HEK293 (cell line): ENCODE results near the gene PIWIL1.

ENCODE experiments used
- CTCF ChIA-PET: fragments of 350-600 bp; formaldehyde crosslinking; extraction: SDS; loops from one replicate; lab custom pipeline; 2021; ENCODE audit warnings: antibody characterized with exemption; lab: Yijun Ruan, JAX
- POLR2A ChIA-PET: fragments of 300-600 bp; formaldehyde crosslinking; extraction: SDS; loops from one replicate; lab custom pipeline; 2020; ENCODE audit warnings: antibody characterized with exemption, inconsistent platforms; lab: Yijun Ruan, JAX
- H3K27ac ChIP-seq: fragments of 200-500 bp; sonication (Bioruptor generic); 2 replicates; pipeline ENCODE4 v1.5.1; 2014; ENCODE audit warnings: low read depth, low read length, control low read depth, inconsistent platforms; ENCODE audit errors: extremely low read depth
- H3K36me3 ChIP-seq, 2 experiments: fragments of 200-500 bp in 1 of 2; sonication (Bioruptor generic) in 1 of 2; 1 replicate in 1 of 2; 2 replicates in 1 of 2; pipeline ENCODE4 v1.5.1; 2014 to 2017; ENCODE audit warnings: inconsistent platforms in 2 of 2, low read length in 2 of 2; ENCODE audit not compliant: control insufficient read depth in 2 of 2, insufficient read depth in 1 of 2
- H3K4me1 ChIP-seq: fragments of 200-500 bp; sonication (Bioruptor generic); 2 replicates; pipeline ENCODE4 v1.5.1; 2014; ENCODE audit warnings: mild to moderate bottlenecking, low read length, inconsistent platforms; ENCODE audit not compliant: control insufficient read depth, insufficient read depth
- H3K4me3 ChIP-seq: 2 replicates; pipeline ENCODE4 v1.5.1; 2011; ENCODE audit warnings: low read depth, mild to moderate bottlenecking, control low read depth, low read length, moderate library complexity
- H3K9me3 ChIP-seq: fragments of 200-500 bp; sonication (Bioruptor generic); 2 replicates; pipeline ENCODE4 v1.5.1; 2014; ENCODE audit warnings: low read depth, low read length, inconsistent platforms; ENCODE audit not compliant: control insufficient read depth, insufficient read depth
- IKZF3 ChIP-seq: fragments of 450-650 bp; IDR thresholded peaks from 2 replicates; pipeline ENCODE4 v1.5.0; 2018; ENCODE audit warnings: missing biosample characterization, mild to moderate bottlenecking, missing genetic modification characterization, moderate library complexity
- SALL2 ChIP-seq: fragments of 450-650 bp; formaldehyde crosslinking; IDR thresholded peaks from 2 replicates; pipeline ENCODE4 v1.5.0; 2017; ENCODE audit warnings: missing biosample characterization, mild to moderate bottlenecking, missing genetic modification characterization, borderline replicate concordance
- YY1 ChIP-seq: fragments of 450-650 bp; formaldehyde crosslinking; IDR thresholded peaks from 2 replicates; pipeline ENCODE4 v1.5.1; 2018; ENCODE audit warnings: missing biosample characterization, missing genetic modification characterization
- ZBTB20 ChIP-seq: fragments of 450-650 bp; formaldehyde crosslinking; IDR thresholded peaks from 2 replicates; pipeline ENCODE4 v1.5.1; 2016; ENCODE audit warnings: missing biosample characterization, missing genetic modification characterization
- ZFP3 ChIP-seq: fragments of 450-650 bp; formaldehyde crosslinking; IDR thresholded peaks from 2 replicates; pipeline ENCODE4 v1.5.1; 2016; ENCODE audit warnings: low read depth, missing biosample characterization, missing genetic modification characterization
- ZNF10 ChIP-seq: fragments of 450-650 bp; formaldehyde crosslinking; IDR thresholded peaks from 2 replicates; pipeline ENCODE4 v1.5.1; 2017; ENCODE audit warnings: missing biosample characterization, missing genetic modification characterization
- ZNF121 ChIP-seq: fragments of 450-650 bp; formaldehyde crosslinking; IDR thresholded peaks from 2 replicates; pipeline ENCODE4 v1.5.1; 2016; ENCODE audit warnings: missing biosample characterization, missing genetic modification characterization
- ZNF146 ChIP-seq: fragments of 450-650 bp; formaldehyde crosslinking; IDR thresholded peaks from 2 replicates; pipeline ENCODE4 v1.5.1; 2016; ENCODE audit warnings: missing biosample characterization, missing genetic modification characterization
- ZNF175 ChIP-seq: fragments of 450-650 bp; formaldehyde crosslinking; IDR thresholded peaks from 2 replicates; pipeline ENCODE4 v1.5.1; 2016; ENCODE audit warnings: missing biosample characterization, missing genetic modification characterization
- ZNF214 ChIP-seq: fragments of 450-650 bp; formaldehyde crosslinking; IDR thresholded peaks from 2 replicates; pipeline ENCODE4 v1.5.1; 2017; ENCODE audit warnings: missing biosample characterization, mild to moderate bottlenecking, missing genetic modification characterization, borderline replicate concordance
- ZNF544 ChIP-seq: fragments of 450-650 bp; formaldehyde crosslinking; IDR thresholded peaks from 2 replicates; pipeline ENCODE4 v1.5.0; 2017; ENCODE audit warnings: missing biosample characterization, missing genetic modification characterization
- ZNF558 ChIP-seq: fragments of 450-650 bp; formaldehyde crosslinking; IDR thresholded peaks from 2 replicates; pipeline ENCODE4 v1.5.1; 2016; ENCODE audit warnings: missing biosample characterization, missing genetic modification characterization
- ZNF560 ChIP-seq: fragments of 450-650 bp; formaldehyde crosslinking; IDR thresholded peaks from 2 replicates; pipeline ENCODE4 v1.5.1; 2017; ENCODE audit warnings: missing biosample characterization, missing genetic modification characterization, borderline replicate concordance
- ZNF670 ChIP-seq: fragments of 450-650 bp; formaldehyde crosslinking; IDR thresholded peaks from 2 replicates; pipeline ENCODE4 v1.5.1; 2016; ENCODE audit warnings: missing biosample characterization, missing genetic modification characterization, low read depth
- ZNF677 ChIP-seq: fragments of 450-650 bp; IDR thresholded peaks from 2 replicates; pipeline ENCODE4 v1.5.0; 2018; ENCODE audit warnings: missing biosample characterization, mild to moderate bottlenecking, missing genetic modification characterization, moderate library complexity
- ZSCAN4 ChIP-seq: fragments of 450-650 bp; formaldehyde crosslinking; IDR thresholded peaks from 2 replicates; pipeline ENCODE4 v1.5.1; 2017; ENCODE audit warnings: missing biosample characterization, missing genetic modification characterization
- TF ChIP-seq, protein P1 (sequence below): fragments of 450-650 bp; formaldehyde crosslinking; IDR thresholded peaks from 2 replicates; pipeline ENCODE4 v1.5.1; 2016; ENCODE audit warnings: missing biosample characterization, missing genetic modification characterization, borderline replicate concordance
- TF ChIP-seq, protein P2 (sequence below): fragments of 450-650 bp; IDR thresholded peaks from 2 replicates; pipeline ENCODE4 v1.5.1; 2018; ENCODE audit warnings: missing biosample characterization, mild to moderate bottlenecking, missing genetic modification characterization

The PIWIL1 gene

DNA sequence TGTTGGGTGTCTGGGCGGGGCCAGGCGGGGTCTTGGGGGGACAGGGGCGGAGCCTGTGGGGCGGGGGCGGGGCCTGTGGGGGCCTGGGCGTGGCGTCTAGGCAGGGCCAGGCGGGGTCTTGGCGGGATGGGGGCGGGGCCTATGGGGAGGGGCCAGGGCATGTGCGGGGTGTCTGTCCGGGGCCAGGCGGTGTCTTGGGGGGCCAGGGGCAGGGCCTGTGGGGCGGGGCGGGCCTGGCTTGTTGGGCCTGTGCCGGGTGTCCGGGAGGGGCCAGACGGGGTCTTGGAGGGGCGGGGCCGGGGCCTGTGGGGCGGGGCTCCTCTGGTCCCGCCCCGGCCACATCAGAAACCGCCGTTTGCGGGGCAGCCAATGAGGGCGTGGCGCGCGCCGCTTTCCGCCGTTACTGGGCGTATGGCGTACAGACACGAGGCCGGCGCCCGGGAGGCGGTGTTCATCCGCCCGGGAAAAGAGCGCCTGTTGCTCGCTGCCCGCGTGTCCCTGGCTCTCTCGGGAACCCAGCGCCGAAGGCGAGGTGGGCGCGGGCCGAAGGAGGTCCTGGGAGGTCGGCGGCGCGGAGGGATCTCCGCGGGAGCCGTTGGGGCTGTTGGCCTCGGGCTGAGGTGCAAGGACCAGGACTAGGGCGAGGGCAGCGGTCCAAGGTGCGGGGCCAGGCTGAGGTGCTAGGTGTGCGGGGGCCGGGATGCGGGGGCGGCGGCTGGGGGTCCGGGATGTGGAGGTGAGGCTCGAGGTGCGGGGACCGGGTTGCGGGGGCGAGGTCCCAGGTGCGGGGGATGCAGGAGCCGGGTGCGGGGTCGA lies at the start of gene PIWIL1:
Gene PIWIL1, plus strand, starts transcription at position 400 of the 816 bp plus-strand sequence. CDS start 4,705 bp downstream, outside the sequence.
- Histone ChIP-seq H3K4me3 (no peak within 1 kb of the TSS), H3K9me3 (no peaks in the 10 kb centered on the region), H3K36me3 (no peaks in the 10 kb centered on the region), H3K4me1 (no peaks in the 10 kb centered on the region), H3K27ac (no peak within 1 kb of the TSS)
- CTCF ChIA-PET: interaction anchor here (0.6 to 2.8 kb wide), 2 partner anchors 70 to 311 kb away, joined by 3 to 14 read pairs; no protein-coding TSS in a partner anchor
- no peak for TF ChIP-seq ZNF146 (tag by site-specific recombination)
- no peak for TF ChIP-seq ZNF10
- TF ChIP-seq, protein P1, sequence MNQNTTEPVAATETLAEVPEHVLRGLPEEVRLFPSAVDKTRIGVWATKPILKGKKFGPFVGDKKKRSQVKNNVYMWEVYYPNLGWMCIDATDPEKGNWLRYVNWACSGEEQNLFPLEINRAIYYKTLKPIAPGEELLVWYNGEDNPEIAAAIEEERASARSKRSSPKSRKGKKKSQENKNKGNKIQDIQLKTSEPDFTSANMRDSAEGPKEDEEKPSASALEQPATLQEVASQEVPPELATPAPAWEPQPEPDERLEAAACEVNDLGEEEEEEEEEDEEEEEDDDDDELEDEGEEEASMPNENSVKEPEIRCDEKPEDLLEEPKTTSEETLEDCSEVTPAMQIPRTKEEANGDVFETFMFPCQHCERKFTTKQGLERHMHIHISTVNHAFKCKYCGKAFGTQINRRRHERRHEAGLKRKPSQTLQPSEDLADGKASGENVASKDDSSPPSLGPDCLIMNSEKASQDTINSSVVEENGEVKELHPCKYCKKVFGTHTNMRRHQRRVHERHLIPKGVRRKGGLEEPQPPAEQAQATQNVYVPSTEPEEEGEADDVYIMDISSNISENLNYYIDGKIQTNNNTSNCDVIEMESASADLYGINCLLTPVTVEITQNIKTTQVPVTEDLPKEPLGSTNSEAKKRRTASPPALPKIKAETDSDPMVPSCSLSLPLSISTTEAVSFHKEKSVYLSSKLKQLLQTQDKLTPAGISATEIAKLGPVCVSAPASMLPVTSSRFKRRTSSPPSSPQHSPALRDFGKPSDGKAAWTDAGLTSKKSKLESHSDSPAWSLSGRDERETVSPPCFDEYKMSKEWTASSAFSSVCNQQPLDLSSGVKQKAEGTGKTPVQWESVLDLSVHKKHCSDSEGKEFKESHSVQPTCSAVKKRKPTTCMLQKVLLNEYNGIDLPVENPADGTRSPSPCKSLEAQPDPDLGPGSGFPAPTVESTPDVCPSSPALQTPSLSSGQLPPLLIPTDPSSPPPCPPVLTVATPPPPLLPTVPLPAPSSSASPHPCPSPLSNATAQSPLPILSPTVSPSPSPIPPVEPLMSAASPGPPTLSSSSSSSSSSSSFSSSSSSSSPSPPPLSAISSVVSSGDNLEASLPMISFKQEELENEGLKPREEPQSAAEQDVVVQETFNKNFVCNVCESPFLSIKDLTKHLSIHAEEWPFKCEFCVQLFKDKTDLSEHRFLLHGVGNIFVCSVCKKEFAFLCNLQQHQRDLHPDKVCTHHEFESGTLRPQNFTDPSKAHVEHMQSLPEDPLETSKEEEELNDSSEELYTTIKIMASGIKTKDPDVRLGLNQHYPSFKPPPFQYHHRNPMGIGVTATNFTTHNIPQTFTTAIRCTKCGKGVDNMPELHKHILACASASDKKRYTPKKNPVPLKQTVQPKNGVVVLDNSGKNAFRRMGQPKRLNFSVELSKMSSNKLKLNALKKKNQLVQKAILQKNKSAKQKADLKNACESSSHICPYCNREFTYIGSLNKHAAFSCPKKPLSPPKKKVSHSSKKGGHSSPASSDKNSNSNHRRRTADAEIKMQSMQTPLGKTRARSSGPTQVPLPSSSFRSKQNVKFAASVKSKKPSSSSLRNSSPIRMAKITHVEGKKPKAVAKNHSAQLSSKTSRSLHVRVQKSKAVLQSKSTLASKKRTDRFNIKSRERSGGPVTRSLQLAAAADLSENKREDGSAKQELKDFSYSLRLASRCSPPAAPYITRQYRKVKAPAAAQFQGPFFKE (tag by site-specific recombination): no peak
- no peak for TF ChIP-seq ZNF560 (tag by site-specific recombination)
- TF ChIP-seq ZNF214: no peak
- no peak for TF ChIP-seq ZNF558 (tag by site-specific recombination)
- TF ChIP-seq ZNF544 (tag by site-specific recombination): no peak
- TF ChIP-seq SALL2 (tag by site-specific recombination): no peak
- TF ChIP-seq ZNF175 (tag by site-specific recombination): no peak
- TF ChIP-seq, protein P2, sequence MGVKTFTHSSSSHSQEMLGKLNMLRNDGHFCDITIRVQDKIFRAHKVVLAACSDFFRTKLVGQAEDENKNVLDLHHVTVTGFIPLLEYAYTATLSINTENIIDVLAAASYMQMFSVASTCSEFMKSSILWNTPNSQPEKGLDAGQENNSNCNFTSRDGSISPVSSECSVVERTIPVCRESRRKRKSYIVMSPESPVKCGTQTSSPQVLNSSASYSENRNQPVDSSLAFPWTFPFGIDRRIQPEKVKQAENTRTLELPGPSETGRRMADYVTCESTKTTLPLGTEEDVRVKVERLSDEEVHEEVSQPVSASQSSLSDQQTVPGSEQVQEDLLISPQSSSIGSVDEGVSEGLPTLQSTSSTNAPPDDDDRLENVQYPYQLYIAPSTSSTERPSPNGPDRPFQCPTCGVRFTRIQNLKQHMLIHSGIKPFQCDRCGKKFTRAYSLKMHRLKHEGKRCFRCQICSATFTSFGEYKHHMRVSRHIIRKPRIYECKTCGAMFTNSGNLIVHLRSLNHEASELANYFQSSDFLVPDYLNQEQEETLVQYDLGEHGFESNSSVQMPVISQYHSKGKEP: no peak
- no peak for TF ChIP-seq ZNF677 (tag by site-specific recombination)
- TF ChIP-seq ZSCAN4 (tag by site-specific recombination): no peak
- no peak for TF ChIP-seq ZBTB20 (tag by site-specific recombination)
- no peak for TF ChIP-seq IKZF3 (tag by site-specific recombination)
- TF ChIP-seq ZFP3: no peak
- TF ChIP-seq YY1 (tag by site-specific recombination): no peak
- TF ChIP-seq ZNF670 (tag by site-specific recombination): no peak
- TF ChIP-seq ZNF121 (tag by site-specific recombination): no peak
- POLR2A ChIA-PET: no interaction called here
